Calu3 (cell line): Measurements from ENCODE around the gene SCN1B. TPM values are rescaled to one million over a fixed set of nuclear protein-coding genes. Genes with fewer than 3 reads are reported as not detected.

Experiments used
- BruUV-seq: library from RNA; stranded (reverse); fragments of 400-500 nt; replicated peaks from 2 replicates; lab custom pipeline; 2021; lab: Mats Ljungman, UMichigan
- CTCF ChIA-PET: fragments of 300-600 bp; sonication (Branson Sonifier 250); formaldehyde crosslinking; loops from one replicate; lab custom pipeline; 2022; ENCODE audit warnings: antibody characterized with exemption; lab: Charles Lee
- DNase-seq: peaks from one replicate; pipeline ENCODE4 v3.0.0; 2022
- H3K27ac Mint-ChIP-seq: one replicate; pipeline ENCODE4 v1.8.0; 2022; ENCODE audit warnings: mixed read lengths; ENCODE audit not compliant: unreplicated experiment
- H3K27me3 Mint-ChIP-seq: one replicate; pipeline ENCODE4 v1.8.0; 2022; ENCODE audit warnings: mixed read lengths; ENCODE audit not compliant: unreplicated experiment
- H3K36me3 Mint-ChIP-seq: one replicate; pipeline ENCODE4 v1.8.0; 2022; ENCODE audit warnings: mild to moderate bottlenecking, moderate library complexity, mixed read lengths; ENCODE audit not compliant: insufficient read depth, unreplicated experiment
- H3K4me1 Mint-ChIP-seq: one replicate; pipeline ENCODE4 v1.8.0; 2022; ENCODE audit warnings: mild to moderate bottlenecking, low read depth, mixed read lengths; ENCODE audit not compliant: unreplicated experiment
- H3K4me3 Mint-ChIP-seq: one replicate; pipeline ENCODE4 v1.8.0; 2022; ENCODE audit warnings: mild to moderate bottlenecking, low read depth, moderate library complexity, mixed read lengths; ENCODE audit not compliant: unreplicated experiment
- H3K9me3 Mint-ChIP-seq: one replicate; pipeline ENCODE4 v1.8.0; 2022; ENCODE audit warnings: low read depth, mixed read lengths; ENCODE audit not compliant: unreplicated experiment
- intact Hi-C: fragments of 100-400 bp; cut with micrococcal nuclease; formaldehyde crosslinking; loops from one replicate; pipeline ENCODE4 v1.10.0; 2022; ENCODE audit not compliant: unreplicated experiment
- total RNA-seq: library from RNA; stranded (reverse); gene quantifications from 2 replicates; pipeline ENCODE4 v1.2.3, GENCODE V29; 2022
- TF ChIP-seq, protein P1 (sequence below): fragments of 200-600 bp; IDR thresholded peaks from one replicate; pipeline ENCODE4 v1.8.0; 2022; ENCODE audit warnings: antibody characterized with exemption; ENCODE audit not compliant: unreplicated experiment

SCN1B gene
- total RNA-seq, 1 experiment from 2014 or later: 1.4 TPM

DNA sequence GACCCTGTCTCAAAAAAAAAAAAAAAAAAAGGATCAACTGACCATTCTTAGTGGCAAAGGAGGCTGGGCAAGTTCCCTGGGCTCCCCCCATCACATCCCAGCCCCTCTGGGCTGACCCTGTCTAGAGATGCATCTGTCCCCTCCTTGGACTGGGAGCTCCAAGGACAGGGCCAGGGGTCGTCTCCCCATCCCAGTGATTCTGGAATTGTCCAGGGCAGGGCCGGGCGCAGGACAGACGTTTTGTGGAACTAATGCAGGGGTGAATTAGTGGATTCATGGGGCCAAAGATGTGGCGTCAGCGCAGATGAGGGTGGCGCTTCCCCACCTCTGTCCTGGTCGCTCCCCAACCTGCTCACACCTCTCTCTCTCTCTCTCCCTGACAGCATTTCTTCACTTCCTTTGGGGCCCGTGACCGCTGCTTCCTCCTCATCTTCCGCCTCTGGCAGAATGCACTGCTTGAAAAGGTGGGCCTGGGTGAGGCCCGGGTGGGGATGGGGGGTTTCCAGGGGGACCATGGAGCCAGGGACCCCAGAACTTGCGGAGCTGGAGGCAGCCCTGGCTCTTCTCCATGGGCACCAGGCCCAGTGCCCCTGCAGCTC lies 19.1 kb upstream of the SCN1B start:
- intact Hi-C loops: no loop called here
- no peak overlapping the region for H3K27ac Mint-ChIP-seq
- no peaks in the 10 kb centered on the region for H3K27me3 Mint-ChIP-seq
- H3K4me3 Mint-ChIP-seq: no peak overlapping the region
- H3K4me1 Mint-ChIP-seq: peaks cover 27% of the 10 kb centered on the region
- no peaks in the 10 kb centered on the region for H3K9me3 Mint-ChIP-seq
- TF ChIP-seq, protein P1, sequence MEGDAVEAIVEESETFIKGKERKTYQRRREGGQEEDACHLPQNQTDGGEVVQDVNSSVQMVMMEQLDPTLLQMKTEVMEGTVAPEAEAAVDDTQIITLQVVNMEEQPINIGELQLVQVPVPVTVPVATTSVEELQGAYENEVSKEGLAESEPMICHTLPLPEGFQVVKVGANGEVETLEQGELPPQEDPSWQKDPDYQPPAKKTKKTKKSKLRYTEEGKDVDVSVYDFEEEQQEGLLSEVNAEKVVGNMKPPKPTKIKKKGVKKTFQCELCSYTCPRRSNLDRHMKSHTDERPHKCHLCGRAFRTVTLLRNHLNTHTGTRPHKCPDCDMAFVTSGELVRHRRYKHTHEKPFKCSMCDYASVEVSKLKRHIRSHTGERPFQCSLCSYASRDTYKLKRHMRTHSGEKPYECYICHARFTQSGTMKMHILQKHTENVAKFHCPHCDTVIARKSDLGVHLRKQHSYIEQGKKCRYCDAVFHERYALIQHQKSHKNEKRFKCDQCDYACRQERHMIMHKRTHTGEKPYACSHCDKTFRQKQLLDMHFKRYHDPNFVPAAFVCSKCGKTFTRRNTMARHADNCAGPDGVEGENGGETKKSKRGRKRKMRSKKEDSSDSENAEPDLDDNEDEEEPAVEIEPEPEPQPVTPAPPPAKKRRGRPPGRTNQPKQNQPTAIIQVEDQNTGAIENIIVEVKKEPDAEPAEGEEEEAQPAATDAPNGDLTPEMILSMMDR: no peak
- no peak for DNase-seq
- BruUV-seq: no TSS peak
- peaks cover 62% of the 10 kb centered on the region for H3K36me3 Mint-ChIP-seq
- CTCF ChIA-PET: interaction anchor here (0.7 kb wide), 2 partner anchors 55 to 763 kb away, joined by 3 to 5 read pairs; no protein-coding TSS in a partner anchor

DNA sequence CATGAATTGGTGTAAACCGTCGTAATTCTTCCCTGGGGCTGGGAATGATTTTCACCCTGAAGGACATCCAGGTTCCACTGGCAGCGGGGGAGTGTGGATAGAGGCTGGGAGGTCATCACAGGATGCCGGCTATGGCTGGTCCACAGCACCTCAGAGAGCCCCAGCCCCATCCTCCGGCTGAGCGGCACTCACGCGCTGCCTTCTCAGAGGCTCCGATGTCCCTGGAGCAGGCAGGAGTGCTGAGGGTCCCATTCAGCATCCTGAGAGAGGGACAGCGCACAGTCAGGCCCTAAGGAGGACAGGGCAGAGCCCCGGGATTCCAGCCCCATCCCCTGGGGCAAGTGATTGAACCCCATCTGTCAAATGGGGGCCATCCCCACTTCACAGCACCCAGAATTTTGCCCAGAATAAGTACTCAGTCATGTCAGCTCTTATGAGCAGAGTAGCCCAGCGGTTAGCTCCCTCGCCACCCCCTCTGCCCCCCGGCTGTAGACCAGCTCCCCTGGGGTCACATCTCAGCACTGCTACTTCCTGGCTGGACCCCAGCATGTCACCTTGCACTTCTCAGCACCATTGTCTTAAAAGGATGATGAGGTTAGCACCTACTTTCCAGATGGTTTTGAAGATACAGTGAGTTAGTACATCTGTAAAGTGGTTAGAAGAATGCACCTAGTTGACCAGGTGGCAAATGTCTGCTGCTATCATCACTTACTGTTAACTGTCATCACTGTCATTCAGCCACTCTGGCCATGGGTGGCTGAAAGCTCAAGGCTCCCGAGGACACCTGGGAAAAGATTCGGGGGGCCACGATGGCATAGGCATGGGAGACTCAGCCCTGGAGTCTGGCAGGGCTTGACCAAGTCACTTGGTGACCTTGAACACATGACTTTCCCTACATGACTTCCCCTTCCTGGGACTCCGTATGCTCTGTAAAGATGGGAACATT lies 18.3 kb upstream of the SCN1B start:
- peaks cover 61% of the 10 kb centered on the region for H3K36me3 Mint-ChIP-seq
- BruUV-seq: no TSS peak
- peak overlapping the region; percentile 45 for H3K27ac Mint-ChIP-seq
- no peak overlapping the region for H3K4me3 Mint-ChIP-seq
- peaks cover 19% of the 10 kb centered on the region for H3K4me1 Mint-ChIP-seq
- no peak for DNase-seq
- intact Hi-C loops: no loop called here
- CTCF ChIA-PET: interaction anchor here (1.0 to 2.0 kb wide), 3 partner anchors 9 to 17 kb away, joined by 3 to 5 read pairs (median 4); no protein-coding TSS in a partner anchor
- TF ChIP-seq, protein P1: no peak
- H3K27me3 Mint-ChIP-seq: no peaks in the 10 kb centered on the region
- no peaks in the 10 kb centered on the region for H3K9me3 Mint-ChIP-seq

DNA sequence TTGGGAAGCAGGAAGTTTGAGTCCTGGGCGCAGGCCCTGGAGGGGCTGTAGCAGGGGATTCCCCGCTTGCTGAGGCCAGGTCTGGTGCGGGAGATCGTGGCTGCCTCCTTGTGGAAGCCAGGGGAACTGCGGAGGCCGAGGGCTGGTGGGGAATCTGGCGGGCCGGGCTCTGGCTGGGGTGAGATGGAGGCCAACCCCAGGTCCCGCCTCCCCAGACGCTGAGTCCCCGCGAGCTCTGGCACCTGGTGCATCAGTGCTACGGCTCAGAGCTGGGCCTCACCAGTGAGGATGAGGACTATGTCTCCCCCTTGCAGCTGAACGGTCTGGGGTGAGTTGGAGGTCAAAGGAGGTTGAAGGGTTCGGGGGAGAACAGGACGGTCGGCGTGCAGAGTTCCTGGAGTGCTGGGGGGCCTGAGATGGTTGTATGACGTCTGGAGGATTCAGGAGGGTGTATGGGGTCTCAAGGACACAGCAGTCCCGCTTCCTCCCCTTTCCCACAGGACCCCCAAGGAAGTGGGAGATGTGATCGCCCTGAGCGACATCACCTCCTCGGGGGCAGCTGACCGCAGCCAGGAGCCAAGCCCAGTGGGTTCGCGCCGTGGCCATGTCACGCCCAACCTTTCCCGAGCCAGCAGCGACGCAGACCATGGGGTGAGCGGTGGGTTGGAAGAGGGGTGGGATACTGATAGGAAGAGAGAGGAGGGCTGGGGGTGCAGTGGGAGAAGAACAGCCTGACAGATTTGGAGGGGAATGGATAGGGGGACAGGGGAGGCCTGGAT lies 17.0 kb upstream of the SCN1B start:
- BruUV-seq: no TSS peak
- CTCF ChIA-PET: interaction anchor here (1.0 to 2.0 kb wide), 4 partner anchors 10 to 38 kb away, joined by 3 to 5 read pairs (median 4); no protein-coding TSS in a partner anchor
- peaks cover 63% of the 10 kb centered on the region for H3K36me3 Mint-ChIP-seq

More for the DNA sequence above, 17.0 kb upstream of the SCN1B start:
- H3K4me3 Mint-ChIP-seq: peak overlapping the region; percentile 26
- H3K27ac Mint-ChIP-seq: peak overlapping the region; percentile 45
- DNase-seq: peak; percentile 86
- intact Hi-C loops: loop anchor here (1.0 kb wide), 1 partner anchor 40 kb away; no protein-coding TSS in a partner anchor
- TF ChIP-seq, protein P1: peak; percentile 98
- H3K4me1 Mint-ChIP-seq: peaks cover 14% of the 10 kb centered on the region
- no peaks in the 10 kb centered on the region for H3K9me3 Mint-ChIP-seq
- H3K27me3 Mint-ChIP-seq: no peaks in the 10 kb centered on the region
